Gastrocnemius medialis (tissue), 4 donors: ENCODE measurements around the gene TP53INP2. TPM values are rescaled to one million over a fixed set of nuclear protein-coding genes. Genes with fewer than 3 reads are reported as not detected.

ENCODE experiments used
- ATAC-seq, 2 donors: fragments of 150-250 bp; one replicate each; pipeline ENCODE4 v1.9.1; 2016
- DNase-seq, 2 donors: peaks; one replicate each; pipeline ENCODE4 v3.0.0-alpha.2; 2019
- H3K27ac ChIP-seq, 4 donors: fragments of 200-600 bp; sonication (generic); 1 replicate in 1 of 4; 2 replicates in 3 of 4; pipeline ENCODE4 v1.5.1; 2016 to 2018; ENCODE audit warnings: mild to moderate bottlenecking in 2 of 4, moderate library complexity in 1 of 4
- H3K27me3 ChIP-seq, 3 donors: fragments of 200-600 bp; sonication (generic) in 2 of 3; 1 replicate in 1 of 3; 2 replicates in 2 of 3; pipeline versions ENCODE4 v1.5.1 to v1.6.0; 2016 to 2019; ENCODE audit warnings: mild to moderate bottlenecking in 1 of 3, moderate library complexity in 1 of 3
- H3K36me3 ChIP-seq, 2 donors: fragments of 200-600 bp; sonication (generic) in 1 of 2; one replicate each; pipeline ENCODE4 v1.5.1; 2017 to 2018
- H3K4me1 ChIP-seq, 2 donors: fragments of 200-600 bp; sonication (generic) in 1 of 2; one replicate each; pipeline ENCODE4 v1.5.1; 2016 to 2017; ENCODE audit warnings: mild to moderate bottlenecking in 2 of 2
- H3K4me3 ChIP-seq, 4 donors: fragments of 200-600 bp; sonication (generic) in 3 of 4; 1 replicate in 1 of 4; 2 replicates in 3 of 4; pipeline ENCODE4 v1.5.1; 2016 to 2019; ENCODE audit warnings: mild to moderate bottlenecking in 2 of 4
- H3K9me3 ChIP-seq, 3 donors: fragments of 200-600 bp; sonication (generic) in 2 of 3; 1 replicate in 1 of 3; 2 replicates in 2 of 3; pipeline ENCODE4 v1.5.1; 2016 to 2019
- CTCF ChIP-seq, 5 experiments: fragments of 450-650 bp in 3 of 5; fragments of 200-600 bp in 2 of 5; sonication (generic) in 2 of 5; IDR thresholded peaks in 4 of 5; conservative IDR thresholded peaks in 1 of 5; 1 replicate in 4 of 5; 2 replicates in 1 of 5; pipeline ENCODE4 v1.5.1; 2016 to 2019; ENCODE audit warnings: antibody characterized with exemption in 5 of 5, mild to moderate bottlenecking in 3 of 5, moderate library complexity in 3 of 5
- POLR2A ChIP-seq, 2 donors: fragments of 450-650 bp; IDR thresholded peaks; one replicate each; pipeline ENCODE4 v1.6.1; 2017; ENCODE audit warnings: antibody characterized with exemption in 2 of 2, mild to moderate bottlenecking in 2 of 2, moderate library complexity in 2 of 2
- in situ Hi-C, 4 donors: fragments of 200-750 bp; cut with MboI; loops; one replicate each; pipeline versions ENCODE4 v1.15.0 to v1.8.0; 2017; ENCODE audit warnings: low sequenced_read_pairs in 4 of 4
- intact Hi-C: fragments of 100-400 bp; cut with DNase I; formaldehyde crosslinking; loops from one replicate; pipeline ENCODE4 v1.15.1; 2023; ENCODE audit warnings: low total_unique reads
- total RNA-seq, 4 donors: library from RNA; depleted of rRNA; stranded (reverse); fragments of >200 nt; gene quantifications; one replicate each; pipeline versions ENCODE4 v1.1.0 to v1.2.3, GENCODE V29; 2016

Gene TP53INP2
- total RNA-seq, 4 donors from 2014 or later: 2.9 to 26.7 (median 11.1) TPM

GRCh38 chr20:34680586-34681175 lies 23.5 kb upstream of the TP53INP2 start:
- DNase-seq (no peak), ATAC-seq (no peak)
- TF ChIP-seq CTCF (IDR thresholded peaks at IDR 0.05 in 4 of 5, conservative IDR thresholded peaks at IDR 0.05 in 1 of 5): no peak
- TF ChIP-seq POLR2A (IDR thresholded peaks at IDR 0.05): no peak
- H3K36me3 ChIP-seq: no peaks in the 10 kb centered on the region
- intact Hi-C loops (no loop called here), in situ Hi-C loops (no loop called here)
- H3K27ac ChIP-seq: no peak overlapping the region
- H3K4me3 ChIP-seq: no peak overlapping the region
- H3K4me1 ChIP-seq: peaks cover 6 to 9% of the 10 kb centered on the region in 2 donors
- no peaks in the 10 kb centered on the region for H3K9me3 ChIP-seq
- no peaks in the 10 kb centered on the region for H3K27me3 ChIP-seq

- intact Hi-C loops: no loop called here
- Histone ChIP-seq H3K27ac (no peak overlapping the region), H3K4me3 (no peak overlapping the region), H3K9me3 (no peaks in the 10 kb centered on the region), H3K4me1 (no peaks in the 10 kb centered on the region), H3K27me3 (no peaks in the 10 kb centered on the region), H3K36me3 (no peaks in the 10 kb centered on the region)
- no peak for ATAC-seq
- TF ChIP-seq CTCF (IDR thresholded peaks at IDR 0.05 in 4 of 5, conservative IDR thresholded peaks at IDR 0.05 in 1 of 5) (no peak), POLR2A (IDR thresholded peaks at IDR 0.05) (no peak)
- in situ Hi-C loops: no loop called here
- DNase-seq: no peak
These were observed 20.5 kb upstream of the TP53INP2 start for GRCh38 chr20:34683667-34684066.

- Histone ChIP-seq H3K4me3 (no peak overlapping the region), H3K9me3 (no peaks in the 10 kb centered on the region), H3K27ac (no peak overlapping the region), H3K27me3 (no peaks in the 10 kb centered on the region), H3K36me3 (no peaks in the 10 kb centered on the region), H3K4me1 (no peaks in the 10 kb centered on the region)
- intact Hi-C loops (no loop called here), in situ Hi-C loops (no loop called here)
- TF ChIP-seq POLR2A (IDR thresholded peaks at IDR 0.05) (no peak), CTCF (IDR thresholded peaks at IDR 0.05 in 4 of 5, conservative IDR thresholded peaks at IDR 0.05 in 1 of 5) (no peak)
- ATAC-seq (no peak), DNase-seq (no peak)
These were observed 14.7 kb upstream of the TP53INP2 start for GRCh38 chr20:34689486-34689885.

- in situ Hi-C loops (no loop called here), intact Hi-C loops (no loop called here)
- TF ChIP-seq CTCF (IDR thresholded peaks at IDR 0.05 in 4 of 5, conservative IDR thresholded peaks at IDR 0.05 in 1 of 5) (no peak), POLR2A (IDR thresholded peaks at IDR 0.05) (no peak)
- Histone ChIP-seq H3K27me3 (no peaks in the 10 kb centered on the region), H3K36me3 (no peaks in the 10 kb centered on the region), H3K9me3 (no peaks in the 10 kb centered on the region), H3K4me1 (no peaks in the 10 kb centered on the region), H3K27ac (no peak overlapping the region), H3K4me3 (no peak overlapping the region)
- ATAC-seq (no peak), DNase-seq (no peak)
These were observed 12.3 kb upstream of the TP53INP2 start for GRCh38 chr20:34691838-34692237.

- TF ChIP-seq CTCF (IDR thresholded peaks at IDR 0.05 in 4 of 5, conservative IDR thresholded peaks at IDR 0.05 in 1 of 5): no peak
These were observed 10.7 kb upstream of the TP53INP2 start for GRCh38 chr20:34693414-34693813.

More at GRCh38 chr20:34693414-34693813, 10.7 kb upstream of the TP53INP2 start:
- intact Hi-C loops: no loop called here
- DNase-seq (no peak), ATAC-seq (no peak)
- H3K9me3 ChIP-seq: no peaks in the 10 kb centered on the region
- H3K36me3 ChIP-seq: no peaks in the 10 kb centered on the region
- H3K27me3 ChIP-seq: no peaks in the 10 kb centered on the region
- H3K4me1 ChIP-seq: no peaks in the 10 kb centered on the region
- no peak overlapping the region for H3K27ac ChIP-seq
- H3K4me3 ChIP-seq: no peak overlapping the region
- in situ Hi-C loops: no loop called here
